ENCODE data around the gene GLI3. TPM values are rescaled to one million over a fixed set of nuclear protein-coding genes. Genes with fewer than 3 reads are reported as not detected.

The GLI3 gene
- total RNA-seq, 1 experiment from 2014 or later = 46.2 TPM

DNA sequence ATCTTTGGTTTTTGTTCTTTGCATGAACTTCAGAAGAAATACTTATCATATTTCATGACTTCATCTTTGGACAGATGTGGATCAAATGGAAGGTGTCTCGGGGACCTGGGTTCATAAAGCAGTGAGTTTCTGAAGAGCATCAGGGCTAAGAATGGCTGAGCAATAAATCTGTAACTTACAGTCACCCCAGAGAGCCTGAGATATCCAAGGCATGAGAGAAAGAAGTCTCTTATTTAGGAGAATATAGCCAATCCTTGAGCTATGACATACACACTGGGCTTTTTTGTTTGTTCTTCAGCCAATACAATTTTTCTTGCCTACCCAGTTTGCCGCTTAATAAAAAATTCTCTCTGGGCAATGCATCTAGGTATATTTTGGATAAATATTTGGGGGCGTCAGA is 281.6 kb downstream of the GLI3 start:
- Mint-ChIP-seq H3K27me3 (ENCODE audit: low read depth) (no peaks in the 10 kb centered on the region; the same call in 1 of the 2 replicates), H3K9me3 (no peaks in the 10 kb centered on the region), H3K4me1 (peaks cover 31% of the 10 kb centered on the region), H3K36me3 (no peaks in the 10 kb centered on the region), H3K4me3 (no peak overlapping the region), H3K27ac (no peak overlapping the region)
- no peak for DNase-seq (ENCODE audit: low spot score)
- CTCF ChIA-PET = interaction anchor here (0.5 to 4.8 kb wide), 8 partner anchors 10 to 888 kb away, joined by 4 to 53 read pairs (median 6); no protein-coding TSS in a partner anchor
- no peak for ATAC-seq
- POLR2A ChIA-PET = no interaction called here
- no peak for TF ChIP-seq TCF7 (CRISPR knock-in tag; IDR thresholded peaks at IDR 0.05; ENCODE audit: low read depth)

GRCh38 chr7:41954976-41955375 is 282.0 kb downstream of the GLI3 start:
- no peak overlapping the region for H3K27ac Mint-ChIP-seq
- DNase-seq (ENCODE audit: low spot score) (no peak), ATAC-seq (no peak)
- TF ChIP-seq, protein P1, sequence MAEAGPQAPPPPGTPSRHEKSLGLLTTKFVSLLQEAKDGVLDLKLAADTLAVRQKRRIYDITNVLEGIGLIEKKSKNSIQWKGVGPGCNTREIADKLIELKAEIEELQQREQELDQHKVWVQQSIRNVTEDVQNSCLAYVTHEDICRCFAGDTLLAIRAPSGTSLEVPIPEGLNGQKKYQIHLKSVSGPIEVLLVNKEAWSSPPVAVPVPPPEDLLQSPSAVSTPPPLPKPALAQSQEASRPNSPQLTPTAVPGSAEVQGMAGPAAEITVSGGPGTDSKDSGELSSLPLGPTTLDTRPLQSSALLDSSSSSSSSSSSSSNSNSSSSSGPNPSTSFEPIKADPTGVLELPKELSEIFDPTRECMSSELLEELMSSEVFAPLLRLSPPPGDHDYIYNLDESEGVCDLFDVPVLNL (CRISPR knock-in tag; IDR thresholded peaks at IDR 0.05; ENCODE audit: borderline replicate concordance, low read depth) = no peak
- no peak for TF ChIP-seq ESRRA (CRISPR knock-in tag; IDR thresholded peaks at IDR 0.05; ENCODE audit: borderline replicate concordance)
- no peak for TF ChIP-seq ZBTB21 (CRISPR knock-in tag; IDR thresholded peaks at IDR 0.05; ENCODE audit: borderline replicate concordance)
- TF ChIP-seq SMAD4 (CRISPR knock-in tag; IDR thresholded peaks at IDR 0.05) = no peak
- TF ChIP-seq TCF7 (CRISPR knock-in tag; IDR thresholded peaks at IDR 0.05; ENCODE audit: low read depth) = no peak
- TF ChIP-seq PRDM15 (CRISPR knock-in tag; IDR thresholded peaks at IDR 0.05) = no peak
- TF ChIP-seq NFATC4 (CRISPR knock-in tag; IDR thresholded peaks at IDR 0.05) = no peak
- TF ChIP-seq HMGXB4 (CRISPR knock-in tag; IDR thresholded peaks at IDR 0.05) = no peak
- no peak for TF ChIP-seq SP1 (CRISPR knock-in tag; conservative IDR thresholded peaks at IDR 0.05)
- TF ChIP-seq USF1 (CRISPR knock-in tag; IDR thresholded peaks at IDR 0.05) = no peak
- TF ChIP-seq PRRX2 (CRISPR knock-in tag; IDR thresholded peaks at IDR 0.05) = no peak
- TF ChIP-seq, protein P2, sequence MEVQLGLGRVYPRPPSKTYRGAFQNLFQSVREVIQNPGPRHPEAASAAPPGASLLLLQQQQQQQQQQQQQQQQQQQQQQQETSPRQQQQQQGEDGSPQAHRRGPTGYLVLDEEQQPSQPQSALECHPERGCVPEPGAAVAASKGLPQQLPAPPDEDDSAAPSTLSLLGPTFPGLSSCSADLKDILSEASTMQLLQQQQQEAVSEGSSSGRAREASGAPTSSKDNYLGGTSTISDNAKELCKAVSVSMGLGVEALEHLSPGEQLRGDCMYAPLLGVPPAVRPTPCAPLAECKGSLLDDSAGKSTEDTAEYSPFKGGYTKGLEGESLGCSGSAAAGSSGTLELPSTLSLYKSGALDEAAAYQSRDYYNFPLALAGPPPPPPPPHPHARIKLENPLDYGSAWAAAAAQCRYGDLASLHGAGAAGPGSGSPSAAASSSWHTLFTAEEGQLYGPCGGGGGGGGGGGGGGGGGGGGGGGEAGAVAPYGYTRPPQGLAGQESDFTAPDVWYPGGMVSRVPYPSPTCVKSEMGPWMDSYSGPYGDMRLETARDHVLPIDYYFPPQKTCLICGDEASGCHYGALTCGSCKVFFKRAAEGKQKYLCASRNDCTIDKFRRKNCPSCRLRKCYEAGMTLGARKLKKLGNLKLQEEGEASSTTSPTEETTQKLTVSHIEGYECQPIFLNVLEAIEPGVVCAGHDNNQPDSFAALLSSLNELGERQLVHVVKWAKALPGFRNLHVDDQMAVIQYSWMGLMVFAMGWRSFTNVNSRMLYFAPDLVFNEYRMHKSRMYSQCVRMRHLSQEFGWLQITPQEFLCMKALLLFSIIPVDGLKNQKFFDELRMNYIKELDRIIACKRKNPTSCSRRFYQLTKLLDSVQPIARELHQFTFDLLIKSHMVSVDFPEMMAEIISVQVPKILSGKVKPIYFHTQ (CRISPR knock-in tag; IDR thresholded peaks at IDR 0.05) = no peak
- TF ChIP-seq ELF4 (CRISPR knock-in tag; IDR thresholded peaks at IDR 0.05; ENCODE audit: low read depth) = no peak
- TF ChIP-seq ARID4B (CRISPR knock-in tag; IDR thresholded peaks at IDR 0.05; ENCODE audit: borderline replicate concordance) = no peak
- no peak for TF ChIP-seq SOX15 (CRISPR knock-in tag; IDR thresholded peaks at IDR 0.05)
- TF ChIP-seq ZMAT4 (CRISPR knock-in tag; IDR thresholded peaks at IDR 0.05) = no peak
- no peaks in the 10 kb centered on the region; the same call in 1 of the 2 replicates for H3K27me3 Mint-ChIP-seq (ENCODE audit: low read depth)
- peaks cover 31% of the 10 kb centered on the region for H3K4me1 Mint-ChIP-seq
- ChIA-PET CTCF (interaction anchor here (1.2 to 4.8 kb wide), 6 partner anchors 12 to 888 kb away, joined by 5 to 53 read pairs (median 8); no protein-coding TSS in a partner anchor), POLR2A (no interaction called here)
- no peaks in the 10 kb centered on the region for H3K9me3 Mint-ChIP-seq
- no peak overlapping the region for H3K4me3 Mint-ChIP-seq
- no peaks in the 10 kb centered on the region for H3K36me3 Mint-ChIP-seq

All from WTC11 (cell line).